ENCODE data around the gene PDE6B. TPM values are rescaled to one million over a fixed set of nuclear protein-coding genes. Genes with fewer than 3 reads are reported as not detected.

Gene PDE6B
- total RNA-seq, 5 donors from 2014 or later (not counting 1 experiment from before 2014, with no cell fraction given), result 14.2 to 21.7 (median 19.8) TPM

DNA sequence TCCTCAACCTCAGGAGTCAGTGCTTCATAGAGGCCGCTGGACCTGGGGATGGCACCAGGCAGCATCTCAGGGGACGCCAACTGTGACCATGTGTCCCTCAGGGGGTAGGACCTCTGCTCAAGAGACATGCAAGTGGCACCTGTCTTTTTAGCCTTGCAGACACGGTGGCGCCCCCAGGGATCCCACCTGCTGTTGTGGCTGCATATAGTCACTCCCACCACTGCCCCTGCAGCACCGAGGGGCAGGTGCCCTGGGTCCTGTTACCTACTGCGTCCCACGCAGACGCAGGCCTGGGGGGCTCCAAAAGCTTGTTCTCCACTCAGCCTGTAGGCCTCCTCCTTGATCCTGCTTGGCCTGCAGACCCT lies 51.5 kb downstream of the PDE6B start:
- Mint-ChIP-seq H3K36me3 (peaks cover 6% of the 10 kb centered on the region), H3K27ac (no peak overlapping the region), H3K9me3 (no peaks in the 10 kb centered on the region), H3K4me1 (peaks cover 8 to 26% (median 18%) of the 10 kb centered on the region in 3 donors), H3K27me3 (no peaks in the 10 kb centered on the region), H3K4me3 (peak overlapping the region in 2 of 3 donors; percentile 21 to 30)
- ChIA-PET CTCF (no interaction called here), POLR2A (no interaction called here)
- DNase-seq (no peak), ATAC-seq (replicated peaks in 1 of 4) (no peak)
- Histone ChIP-seq H3K27me3 (replicated peaks in 1 of 2; ENCODE audit: control insufficient read depth in 2 of 2, extremely low read depth in 1 of 2, insufficient read depth in 2 of 2, low read length in 1 of 2) (peaks cover 0 to 19% of the 10 kb centered on the region in 2 experiments), H3K4me1 (ENCODE audit: control insufficient read depth in 1 of 2, extremely low read depth in 1 of 2, insufficient read depth in 2 of 2, low read length in 2 of 2) (peaks cover 14 to 43% of the 10 kb centered on the region in 2 experiments), H3K4me3 (ENCODE audit: control insufficient read depth in 1 of 2, extremely low read depth in 1 of 2, low read length in 1 of 2) (no peak overlapping the region), H3K36me3 (ENCODE audit: control insufficient read depth in 2 of 2, extremely low read depth in 1 of 2, insufficient read depth in 1 of 2, low read length in 1 of 2) (peaks cover 6 to 8% of the 10 kb centered on the region in 2 donors), H3K9me3 (no peaks in the 10 kb centered on the region), H3K27ac (ENCODE audit: low read length) (no peak overlapping the region)
- WGBS (ENCODE audit: insufficient coverage), result 88% methylated on average over 8 of the region's 8 CpGs

DNA sequence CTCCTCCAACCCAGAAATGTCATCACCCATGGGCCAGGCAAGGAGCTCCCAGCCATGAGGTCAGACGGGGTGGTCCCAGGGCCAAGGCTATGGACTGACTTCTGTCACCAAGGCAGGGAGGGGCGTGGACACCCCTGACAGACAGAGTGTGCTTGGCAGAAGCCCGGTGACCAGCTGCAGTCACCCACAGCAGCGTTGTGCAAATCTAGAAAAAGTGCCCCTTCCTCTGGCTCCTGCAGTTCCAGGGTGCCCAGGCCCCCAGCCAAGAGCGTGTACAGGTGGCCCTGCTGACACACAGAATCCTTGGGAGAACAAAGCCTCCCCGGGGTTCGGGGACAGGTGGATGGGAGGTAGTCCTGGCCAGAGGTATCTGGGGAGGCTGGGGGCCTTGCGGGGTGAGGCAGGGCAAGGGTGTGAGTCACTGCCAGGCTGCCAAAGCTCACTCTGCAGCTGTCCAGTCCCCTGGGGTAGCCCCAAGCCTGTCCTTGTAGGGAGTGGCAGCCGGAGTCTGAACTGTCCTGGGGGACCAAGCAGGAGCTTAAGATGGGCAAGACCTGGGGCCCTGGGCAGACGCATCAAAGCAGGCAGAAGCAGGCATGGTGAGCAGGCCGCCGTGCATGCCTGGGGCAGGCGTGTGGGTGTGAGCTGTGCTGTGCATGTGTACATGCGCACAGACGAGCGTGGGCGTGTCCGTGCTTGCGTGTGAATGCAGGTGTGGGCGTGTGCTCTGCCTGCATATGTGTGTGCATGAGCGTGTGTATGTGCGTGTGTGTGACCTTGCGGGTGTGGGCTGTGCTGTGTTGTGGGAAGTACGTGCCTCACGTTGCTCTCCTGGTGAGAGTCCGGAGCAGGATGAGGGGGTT lies 52.3 kb downstream of the PDE6B start:
- CTCF ChIA-PET, result interaction anchor here in 1 of 2 donors (0.5 kb wide), 1 partner anchor 31 kb away, joined by 3 read pairs; no protein-coding TSS in a partner anchor

GRCh38 chr4:678331-679103 lies 53.1 kb downstream of the PDE6B start:
- ChIA-PET CTCF (interaction anchor here in 1 of 2 donors (0.5 kb wide), 1 partner anchor 32 kb away, joined by 3 read pairs; no protein-coding TSS in a partner anchor), POLR2A (no interaction called here)
- H3K27ac ChIP-seq (ENCODE audit: low read length), result no peak overlapping the region
- DNase-seq (no peak), ATAC-seq (replicated peaks in 1 of 4) (no peak)
- no peaks in the 10 kb centered on the region for H3K9me3 Mint-ChIP-seq
- peaks cover 0 to 33% of the 10 kb centered on the region in 2 experiments for H3K27me3 ChIP-seq (replicated peaks in 1 of 2; ENCODE audit: control insufficient read depth in 2 of 2, extremely low read depth in 1 of 2, insufficient read depth in 2 of 2, low read length in 1 of 2)
- no peaks in the 10 kb centered on the region for H3K36me3 Mint-ChIP-seq
- no peaks in the 10 kb centered on the region for H3K9me3 ChIP-seq
- H3K4me3 Mint-ChIP-seq, result peak overlapping the region in 1 of 3 donors; percentile 24
- WGBS (ENCODE audit: insufficient coverage), result 89% methylated on average over 12 of the region's 14 CpGs
- H3K4me3 ChIP-seq (ENCODE audit: control insufficient read depth in 1 of 2, extremely low read depth in 1 of 2, low read length in 1 of 2), result no peak overlapping the region
- H3K4me1 ChIP-seq (ENCODE audit: control insufficient read depth in 1 of 2, extremely low read depth in 1 of 2, insufficient read depth in 2 of 2, low read length in 2 of 2), result peaks cover 10 to 42% of the 10 kb centered on the region in 2 experiments
- H3K36me3 ChIP-seq (ENCODE audit: control insufficient read depth in 2 of 2, extremely low read depth in 1 of 2, insufficient read depth in 1 of 2, low read length in 1 of 2), result no peaks in the 10 kb centered on the region
- no peaks in the 10 kb centered on the region for H3K27me3 Mint-ChIP-seq
- no peak overlapping the region for H3K27ac Mint-ChIP-seq
- peaks cover under 1 to 18% (median 15%) of the 10 kb centered on the region in 3 donors for H3K4me1 Mint-ChIP-seq

More for the DNA sequence above, 52.3 kb downstream of the PDE6B start:
- DNase-seq (peak in 2 of 35 experiments; percentile 30 to 48), ATAC-seq (replicated peaks in 1 of 4) (no peak)
- Histone ChIP-seq H3K27me3 (replicated peaks in 1 of 2; ENCODE audit: control insufficient read depth in 2 of 2, extremely low read depth in 1 of 2, insufficient read depth in 2 of 2, low read length in 1 of 2) (peaks cover 0 to 25% of the 10 kb centered on the region in 2 experiments), H3K36me3 (ENCODE audit: control insufficient read depth in 2 of 2, extremely low read depth in 1 of 2, insufficient read depth in 1 of 2, low read length in 1 of 2) (peaks cover 0 to under 1% of the 10 kb centered on the region in 2 donors), H3K4me3 (ENCODE audit: control insufficient read depth in 1 of 2, extremely low read depth in 1 of 2, low read length in 1 of 2) (no peak overlapping the region), H3K9me3 (no peaks in the 10 kb centered on the region), H3K27ac (ENCODE audit: low read length) (no peak overlapping the region), H3K4me1 (ENCODE audit: control insufficient read depth in 1 of 2, extremely low read depth in 1 of 2, insufficient read depth in 2 of 2, low read length in 2 of 2) (peaks cover 14 to 43% of the 10 kb centered on the region in 2 experiments)
- H3K4me1 Mint-ChIP-seq, result peaks cover 8 to 23% (median 18%) of the 10 kb centered on the region in 3 donors
- 79% methylated on average over 24 of the region's 26 CpGs for WGBS (ENCODE audit: insufficient coverage)
- no peaks in the 10 kb centered on the region for H3K27me3 Mint-ChIP-seq
- POLR2A ChIA-PET, result no interaction called here
- H3K9me3 Mint-ChIP-seq, result no peaks in the 10 kb centered on the region
- H3K36me3 Mint-ChIP-seq, result peaks cover 2% of the 10 kb centered on the region
- peak overlapping the region in 1 of 3 donors; percentile 5 for H3K4me3 Mint-ChIP-seq
- H3K27ac Mint-ChIP-seq, result no peak overlapping the region

DNA sequence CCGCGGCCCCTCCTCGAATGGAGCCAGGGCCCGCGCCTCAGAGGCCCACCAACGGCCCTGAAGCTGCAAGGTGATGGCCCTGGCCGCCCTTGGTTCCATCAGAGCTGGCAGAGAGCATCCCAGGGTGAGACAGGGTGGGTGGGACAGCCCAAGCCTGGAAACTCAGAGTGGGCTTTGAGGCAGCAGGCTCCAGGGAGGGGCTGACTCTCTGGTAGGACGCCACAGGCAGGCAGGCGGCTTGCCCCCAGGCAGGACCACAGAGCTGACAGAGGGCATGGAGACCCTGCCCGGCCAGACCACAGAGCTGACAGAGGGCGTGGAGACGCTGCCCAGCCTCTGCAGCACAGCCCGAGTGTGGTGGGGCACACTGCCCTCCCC lies 53.7 kb downstream of the PDE6B start:
- POLR2A ChIA-PET, result no interaction called here
- H3K36me3 Mint-ChIP-seq, result no peaks in the 10 kb centered on the region
- H3K27ac ChIP-seq (ENCODE audit: low read length), result no peak overlapping the region
- peaks cover 8 to 44% of the 10 kb centered on the region in 2 experiments for H3K4me1 ChIP-seq (ENCODE audit: control insufficient read depth in 1 of 2, extremely low read depth in 1 of 2, insufficient read depth in 2 of 2, low read length in 2 of 2)
- no peaks in the 10 kb centered on the region for H3K36me3 ChIP-seq (ENCODE audit: control insufficient read depth in 2 of 2, extremely low read depth in 1 of 2, insufficient read depth in 1 of 2, low read length in 1 of 2)
- no peaks in the 10 kb centered on the region for H3K9me3 ChIP-seq
- no peak for DNase-seq
- H3K4me1 Mint-ChIP-seq, result peaks cover 0 to 16% (median 13%) of the 10 kb centered on the region in 3 donors
- ATAC-seq (replicated peaks in 1 of 4), result no peak
- no peaks in the 10 kb centered on the region for H3K27me3 Mint-ChIP-seq
- no peaks in the 10 kb centered on the region for H3K9me3 Mint-ChIP-seq
- H3K27me3 ChIP-seq (replicated peaks in 1 of 2; ENCODE audit: control insufficient read depth in 2 of 2, extremely low read depth in 1 of 2, insufficient read depth in 2 of 2, low read length in 1 of 2), result peaks cover 0 to 39% of the 10 kb centered on the region in 2 experiments
- H3K4me3 Mint-ChIP-seq, result peak overlapping the region in 1 of 3 donors; percentile 24
- 90% methylated on average over 13 of the region's 13 CpGs for WGBS (ENCODE audit: insufficient coverage)
- H3K4me3 ChIP-seq (ENCODE audit: control insufficient read depth in 1 of 2, extremely low read depth in 1 of 2, low read length in 1 of 2), result no peak overlapping the region
- no peak overlapping the region for H3K27ac Mint-ChIP-seq
- CTCF ChIA-PET, result interaction anchor here in 1 of 2 donors (0.5 kb wide), 1 partner anchor 624 kb away, joined by 4 read pairs; no protein-coding TSS in a partner anchor

- Mint-ChIP-seq H3K27me3 (no peaks in the 10 kb centered on the region), H3K27ac (no peak overlapping the region), H3K9me3 (no peaks in the 10 kb centered on the region), H3K36me3 (no peaks in the 10 kb centered on the region), H3K4me3 (peak overlapping the region in 1 of 3 donors; percentile 25), H3K4me1 (peaks cover 0 to 15% (median 13%) of the 10 kb centered on the region in 3 donors)
- DNase-seq (no peak), ATAC-seq (replicated peaks in 1 of 4) (no peak)
- WGBS (ENCODE audit: insufficient coverage), result 93% methylated on average over 11 of the region's 11 CpGs
- H3K27ac ChIP-seq (ENCODE audit: low read length), result no peak overlapping the region
- no peak overlapping the region for H3K4me3 ChIP-seq (ENCODE audit: control insufficient read depth in 1 of 2, extremely low read depth in 1 of 2, low read length in 1 of 2)
- H3K36me3 ChIP-seq (ENCODE audit: control insufficient read depth in 2 of 2, extremely low read depth in 1 of 2, insufficient read depth in 1 of 2, low read length in 1 of 2), result no peaks in the 10 kb centered on the region
- peaks cover 0 to 45% of the 10 kb centered on the region in 2 experiments for H3K27me3 ChIP-seq (replicated peaks in 1 of 2; ENCODE audit: control insufficient read depth in 2 of 2, extremely low read depth in 1 of 2, insufficient read depth in 2 of 2, low read length in 1 of 2)
- peaks cover 8 to 43% of the 10 kb centered on the region in 2 experiments for H3K4me1 ChIP-seq (ENCODE audit: control insufficient read depth in 1 of 2, extremely low read depth in 1 of 2, insufficient read depth in 2 of 2, low read length in 2 of 2)
- no peaks in the 10 kb centered on the region for H3K9me3 ChIP-seq
- CTCF ChIA-PET, result interaction anchor here in 1 of 2 donors (0.5 kb wide), 1 partner anchor 625 kb away, joined by 4 read pairs; no protein-coding TSS in a partner anchor
- POLR2A ChIA-PET, result no interaction called here
Measured at GRCh38 chr4:679629-680028, 54.3 kb downstream of the PDE6B start.

GRCh38 chr4:680091-680490 lies 54.7 kb downstream of the PDE6B start:
- Mint-ChIP-seq H3K4me1 (peaks cover 0 to 17% (median 14%) of the 10 kb centered on the region in 3 donors), H3K4me3 (peak overlapping the region; percentile 31 to 55 (median 41)), H3K27me3 (peaks cover 2% of the 10 kb centered on the region in 2 donors), H3K36me3 (no peaks in the 10 kb centered on the region), H3K9me3 (no peaks in the 10 kb centered on the region), H3K27ac (no peak overlapping the region)
- ATAC-seq (replicated peaks in 1 of 4), result no peak
- H3K4me3 ChIP-seq (ENCODE audit: control insufficient read depth in 1 of 2, extremely low read depth in 1 of 2, low read length in 1 of 2), result peak overlapping the region in 1 of 2 donors; percentile 55
- DNase-seq, result no peak
- peaks cover 4 to 38% of the 10 kb centered on the region in 2 experiments for H3K4me1 ChIP-seq (ENCODE audit: control insufficient read depth in 1 of 2, extremely low read depth in 1 of 2, insufficient read depth in 2 of 2, low read length in 2 of 2)
- no peaks in the 10 kb centered on the region for H3K9me3 ChIP-seq
- no peak overlapping the region for H3K27ac ChIP-seq (ENCODE audit: low read length)
- peaks cover 0 to 47% of the 10 kb centered on the region in 2 experiments for H3K27me3 ChIP-seq (replicated peaks in 1 of 2; ENCODE audit: control insufficient read depth in 2 of 2, extremely low read depth in 1 of 2, insufficient read depth in 2 of 2, low read length in 1 of 2)
- WGBS (ENCODE audit: insufficient coverage), result 92% methylated on average over 4 of the region's 9 CpGs
- ChIA-PET CTCF (no interaction called here), POLR2A (no interaction called here)
- H3K36me3 ChIP-seq (ENCODE audit: control insufficient read depth in 2 of 2, extremely low read depth in 1 of 2, insufficient read depth in 1 of 2, low read length in 1 of 2), result no peaks in the 10 kb centered on the region

Data from T-cell (primary cell).